22Rv1 (cell line): ENCODE measurements around the gene PLXND1.

ENCODE experiments used
- CTCF ChIP-seq: fragments of 450-650 bp; IDR thresholded peaks from 2 replicates; pipeline ENCODE4 v1.5.1; 2017; ENCODE audit warnings: mild to moderate bottlenecking
- ZFX ChIP-seq: fragments of 450-650 bp; IDR thresholded peaks from 2 replicates; pipeline ENCODE4 v1.6.1; 2017; ENCODE audit warnings: antibody characterized with exemption, borderline replicate concordance

GRCh38 chr3:129526121-129526900, 80.2 kb downstream of the PLXND1 start:
- no peak for TF ChIP-seq CTCF
- no peak for TF ChIP-seq ZFX
